VCaP (cell line): ENCODE data around the gene FAF1.

Experiments
- H3K27ac ChIP-seq: fragments of 450-650 bp; 2 replicates; pipeline ENCODE4 v1.5.1; 2017
- TF ChIP-seq, protein P1 (sequence below): fragments of 450-650 bp; conservative IDR thresholded peaks from 2 replicates; pipeline ENCODE4 v1.5.1; 2017; ENCODE audit warnings: mild to moderate bottlenecking, moderate library complexity

FAF1 gene

DNA sequence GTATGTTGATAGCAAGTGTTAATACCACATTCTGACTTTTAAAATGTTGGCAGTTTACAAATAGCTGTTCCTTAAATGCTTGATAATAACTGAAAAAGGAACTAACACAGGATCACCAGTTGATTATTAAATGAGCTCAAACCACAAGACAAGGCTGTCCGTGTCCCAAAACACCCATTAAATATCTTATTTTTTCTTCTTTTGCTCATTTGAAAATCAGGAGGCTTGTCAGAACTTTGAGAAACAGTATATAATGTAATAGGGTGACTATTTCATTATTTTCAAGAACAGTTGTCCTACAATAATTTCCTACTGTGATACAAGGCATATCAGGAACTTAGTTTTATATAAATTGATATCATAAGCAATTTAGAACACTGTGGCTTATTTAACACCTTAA is 12.7 kb upstream of the FAF1 start:
- no peak overlapping the region for H3K27ac ChIP-seq
- TF ChIP-seq, protein P1, sequence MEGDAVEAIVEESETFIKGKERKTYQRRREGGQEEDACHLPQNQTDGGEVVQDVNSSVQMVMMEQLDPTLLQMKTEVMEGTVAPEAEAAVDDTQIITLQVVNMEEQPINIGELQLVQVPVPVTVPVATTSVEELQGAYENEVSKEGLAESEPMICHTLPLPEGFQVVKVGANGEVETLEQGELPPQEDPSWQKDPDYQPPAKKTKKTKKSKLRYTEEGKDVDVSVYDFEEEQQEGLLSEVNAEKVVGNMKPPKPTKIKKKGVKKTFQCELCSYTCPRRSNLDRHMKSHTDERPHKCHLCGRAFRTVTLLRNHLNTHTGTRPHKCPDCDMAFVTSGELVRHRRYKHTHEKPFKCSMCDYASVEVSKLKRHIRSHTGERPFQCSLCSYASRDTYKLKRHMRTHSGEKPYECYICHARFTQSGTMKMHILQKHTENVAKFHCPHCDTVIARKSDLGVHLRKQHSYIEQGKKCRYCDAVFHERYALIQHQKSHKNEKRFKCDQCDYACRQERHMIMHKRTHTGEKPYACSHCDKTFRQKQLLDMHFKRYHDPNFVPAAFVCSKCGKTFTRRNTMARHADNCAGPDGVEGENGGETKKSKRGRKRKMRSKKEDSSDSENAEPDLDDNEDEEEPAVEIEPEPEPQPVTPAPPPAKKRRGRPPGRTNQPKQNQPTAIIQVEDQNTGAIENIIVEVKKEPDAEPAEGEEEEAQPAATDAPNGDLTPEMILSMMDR: no peak

DNA sequence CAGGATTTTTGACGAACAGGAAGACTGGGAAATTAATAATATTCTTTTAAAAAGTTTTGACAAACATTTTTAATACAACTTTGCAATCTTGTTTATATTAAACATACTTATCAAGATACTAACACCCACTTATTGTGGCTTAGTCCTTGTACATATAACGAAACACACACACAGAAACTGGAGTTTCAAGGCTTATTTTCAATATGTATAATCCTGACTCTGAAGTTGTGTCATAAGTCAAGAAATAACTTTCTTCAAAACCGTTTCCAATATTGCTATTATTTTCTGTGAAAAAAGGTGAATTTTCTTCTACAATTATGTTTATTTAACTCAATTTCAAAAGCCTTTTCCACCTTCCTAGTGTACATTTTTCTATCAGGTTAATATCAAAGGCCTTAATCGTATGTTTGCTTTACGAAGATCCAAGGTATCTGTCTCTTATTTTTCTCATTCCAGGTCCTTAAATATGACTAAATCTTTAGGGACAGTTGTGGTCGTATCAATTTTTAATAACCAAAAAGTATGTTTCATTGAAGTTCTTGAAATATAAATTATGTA is 11.8 kb upstream of the FAF1 start:
- TF ChIP-seq, protein P1: no peak
- peak overlapping the region; percentile 86; the same call in 1 of the 2 replicates for H3K27ac ChIP-seq

DNA sequence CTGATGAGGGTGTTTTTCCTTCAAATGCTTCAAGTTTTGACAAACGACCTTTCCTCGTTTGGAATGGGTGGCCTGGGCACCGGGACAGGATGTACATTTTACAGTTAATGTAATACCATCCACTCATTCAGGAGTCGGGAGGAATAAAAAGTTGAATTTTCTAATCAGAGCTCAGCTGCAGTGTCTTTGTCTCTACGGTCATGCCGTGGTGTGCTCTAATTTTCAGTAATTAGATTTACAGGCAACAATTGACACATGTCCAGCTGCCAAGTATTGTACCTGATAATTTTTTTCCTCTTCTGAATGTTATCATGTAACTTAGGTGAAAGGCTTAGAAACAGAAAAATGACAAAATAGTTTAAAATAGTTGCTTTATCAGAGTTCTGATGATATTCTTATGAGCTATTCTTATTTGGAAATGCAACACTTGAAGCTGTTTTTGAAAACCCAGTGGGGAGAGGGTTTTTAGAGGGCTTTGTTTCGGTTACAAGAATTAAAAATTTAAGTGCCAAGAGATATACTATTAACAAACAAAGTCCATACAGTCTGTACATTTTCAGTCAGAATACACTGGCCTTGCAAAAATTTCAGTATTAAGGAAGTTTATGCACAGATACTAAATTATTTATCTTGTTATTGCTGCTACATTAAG is 11.0 kb upstream of the FAF1 start:
- peak overlapping the region; percentile 86 for H3K27ac ChIP-seq
- TF ChIP-seq, protein P1: no peak

DNA sequence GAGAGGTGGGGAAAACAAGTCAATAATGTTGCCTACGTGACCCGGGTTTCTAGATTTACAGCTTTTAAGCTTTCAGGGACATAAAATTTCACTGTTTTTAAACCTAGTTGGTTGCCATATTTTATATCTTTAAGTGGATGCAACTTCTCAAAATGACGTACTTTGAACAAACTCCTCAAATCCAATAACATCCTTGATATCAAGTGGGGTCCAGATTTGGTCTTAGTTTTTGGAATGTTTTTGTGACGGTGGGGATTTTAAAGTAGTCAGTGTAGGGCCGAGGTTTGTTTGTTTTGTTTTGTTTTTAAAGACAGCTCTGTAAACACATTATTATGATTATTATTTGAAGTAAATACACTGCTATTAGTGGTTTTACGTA is 10.4 kb upstream of the FAF1 start:
- peak overlapping the region; percentile 86 for H3K27ac ChIP-seq
- TF ChIP-seq, protein P1: no peak

DNA sequence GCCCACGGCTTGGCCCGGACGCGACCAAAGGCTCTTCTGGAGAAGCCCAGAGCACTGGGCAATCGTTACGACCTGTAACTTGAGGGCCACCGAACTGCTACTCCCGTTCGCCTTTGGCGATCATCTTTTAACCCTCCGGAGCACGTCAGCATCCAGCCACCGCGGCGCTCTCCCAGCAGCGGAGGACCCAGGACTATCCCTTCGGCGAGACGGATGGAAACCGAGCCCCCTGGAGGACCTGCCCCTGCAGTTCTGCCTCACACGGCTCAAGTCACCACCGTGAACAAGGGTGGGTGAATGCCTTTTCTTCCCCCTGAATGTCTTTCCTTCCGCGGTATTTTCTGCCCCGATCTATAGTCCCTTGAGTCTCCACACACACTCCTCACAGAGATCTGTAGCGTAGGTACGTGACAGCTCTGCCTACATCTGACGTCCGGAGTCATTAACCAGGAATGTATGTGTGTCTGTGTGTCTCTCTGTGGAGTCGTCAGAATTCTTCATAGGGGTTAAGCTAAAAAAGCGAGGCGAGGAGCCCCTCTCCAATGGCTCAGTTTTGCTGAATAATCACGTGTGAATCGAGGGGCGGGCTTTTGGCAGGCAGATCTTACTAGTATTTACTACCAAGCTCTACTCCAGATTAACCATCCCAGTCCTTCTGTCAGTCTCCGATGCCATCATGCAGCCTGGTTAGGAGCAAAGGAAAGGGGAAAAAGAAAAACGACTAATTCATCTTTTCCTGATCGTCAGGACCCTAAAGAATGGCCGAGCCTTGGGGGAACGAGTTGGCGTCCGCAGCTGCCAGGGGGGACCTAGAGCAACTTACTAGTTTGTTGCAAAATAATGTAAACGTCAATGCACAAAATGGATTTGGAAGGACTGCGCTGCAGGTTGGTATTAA is 9.8 kb upstream of the FAF1 start, which contains the start of gene CDKN2C:
CDKN2C (plus strand) TSS at position 635 of the 898 bp plus-strand sequence; CDS start at position 759, 124 bp downstream.
- peak within 1 kb of the TSS; percentile 86 for H3K27ac ChIP-seq
- TF ChIP-seq, protein P1: peak; percentile 22; the same call in 1 of the 2 replicates

DNA sequence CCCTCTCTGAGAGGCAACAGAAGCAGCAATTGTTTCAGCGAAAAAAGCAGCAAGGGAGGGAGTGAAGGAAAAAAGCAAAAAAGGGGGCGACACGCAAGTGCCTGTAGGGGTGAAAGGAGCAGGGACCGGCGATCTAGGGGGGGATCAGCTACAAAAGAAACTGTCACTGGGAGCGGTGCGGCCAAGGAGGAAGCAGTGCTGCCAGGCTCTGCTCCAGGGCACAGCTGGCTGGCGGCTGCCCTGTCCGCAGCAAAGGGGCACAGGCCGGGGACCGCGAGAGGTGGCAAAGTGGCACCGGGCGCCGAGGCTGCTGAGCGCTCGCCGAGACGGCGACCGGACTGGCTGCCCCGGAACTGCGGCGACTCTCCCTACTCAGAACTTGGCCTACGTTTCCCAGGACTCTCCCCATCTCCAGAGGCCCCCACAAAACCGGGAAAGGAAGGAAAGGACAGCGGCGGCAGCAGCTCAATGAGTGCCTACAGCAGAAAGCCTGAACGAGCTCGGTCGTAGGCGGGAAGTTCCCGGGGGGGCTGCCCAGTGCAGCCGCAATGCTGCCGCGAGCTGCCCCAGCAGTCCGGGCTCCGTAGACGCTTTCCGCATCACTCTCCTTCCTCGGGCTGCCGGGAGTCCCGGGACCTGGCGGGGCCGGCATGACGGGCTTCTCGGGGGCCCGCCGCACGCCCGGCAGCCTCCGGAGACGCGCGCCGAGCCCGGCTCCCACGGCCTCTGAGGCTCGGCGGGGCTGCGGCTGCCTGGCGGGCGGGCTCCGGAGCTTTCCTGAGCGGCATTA is 8.9 kb upstream of the FAF1 start:
- H3K27ac ChIP-seq: peak overlapping the region; percentile 86

More for the DNA sequence above, 8.9 kb upstream of the FAF1 start:
- TF ChIP-seq, protein P1: no peak
